ENCODE data around the gene F5. TPM values are rescaled to one million over a fixed set of nuclear protein-coding genes. Genes with fewer than 3 reads are reported as not detected.

F5 gene
- total RNA-seq, 2 experiments from 2014 or later = not detected

- ChIA-PET CTCF (ENCODE audit: unreplicated experiment) (no interaction called here), POLR2A (interaction anchor here (0.7 to 0.9 kb wide), 2 partner anchors 27 to 35 kb away, joined by 3 read pairs; no protein-coding TSS in a partner anchor)
- BruUV-seq (replicated peaks) = no TSS peak
- Histone ChIP-seq H3K4me2 (ENCODE audit: low read length) (no peak overlapping the region), H3K27ac (ENCODE audit: low read depth, low read length, poor library complexity, severe bottlenecking) (no peak overlapping the region), H3K9me3 (ENCODE audit: low read length) (no peaks in the 10 kb centered on the region), H2AFZ (ENCODE audit: low read length) (no peak overlapping the region), H3K9me2 (ENCODE audit: insufficient read depth, low read length) (no peaks in the 10 kb centered on the region), H3K36me3 (ENCODE audit: insufficient read depth, low read length) (no peaks in the 10 kb centered on the region), H3K79me2 (ENCODE audit: insufficient read depth, low read depth, low read length) (no peaks in the 10 kb centered on the region), H3K4me1 (ENCODE audit: insufficient read depth, low read length, poor library complexity, severe bottlenecking) (no peaks in the 10 kb centered on the region), H3K4me3 (ENCODE audit: low read depth, low read length, poor library complexity, severe bottlenecking) (no peak overlapping the region), H4K20me1 (ENCODE audit: insufficient read depth, low read length) (no peaks in the 10 kb centered on the region)
- no peak for DNase-seq (ENCODE audit: low spot score)
- intact Hi-C loops (cut with micrococcal nuclease; ENCODE audit: unreplicated experiment) = no loop called here
- TF ChIP-seq EZH2phosphoT487 (IDR thresholded peaks at IDR 0.05; ENCODE audit: borderline replicate concordance, low read depth, low read length) (no peak), CTCF (conservative IDR thresholded peaks at IDR 0.05; ENCODE audit: low read length) (no peak)
Measured at GRCh38 chr1:169565335-169566271, 20.7 kb downstream of the F5 start.

GRCh38 chr1:169563650-169564049 lies 22.6 kb downstream of the F5 start:
- POLR2A ChIA-PET = no interaction called here
- no peak for TF ChIP-seq CTCF (conservative IDR thresholded peaks at IDR 0.05; ENCODE audit: low read length)
- TF ChIP-seq EZH2phosphoT487 (IDR thresholded peaks at IDR 0.05; ENCODE audit: borderline replicate concordance, low read depth, low read length) = no peak
- Histone ChIP-seq H3K4me1 (ENCODE audit: insufficient read depth, low read length, poor library complexity, severe bottlenecking) (no peaks in the 10 kb centered on the region), H3K27ac (ENCODE audit: low read depth, low read length, poor library complexity, severe bottlenecking) (no peak overlapping the region), H3K9me2 (ENCODE audit: insufficient read depth, low read length) (no peaks in the 10 kb centered on the region), H3K9me3 (ENCODE audit: low read length) (no peaks in the 10 kb centered on the region), H3K79me2 (ENCODE audit: insufficient read depth, low read depth, low read length) (no peaks in the 10 kb centered on the region), H3K4me3 (ENCODE audit: low read depth, low read length, poor library complexity, severe bottlenecking) (no peak overlapping the region), H3K36me3 (ENCODE audit: insufficient read depth, low read length) (no peaks in the 10 kb centered on the region), H3K4me2 (ENCODE audit: low read length) (no peak overlapping the region), H2AFZ (ENCODE audit: low read length) (no peak overlapping the region), H4K20me1 (ENCODE audit: insufficient read depth, low read length) (no peaks in the 10 kb centered on the region)
- CTCF ChIA-PET (ENCODE audit: unreplicated experiment) = no interaction called here
- intact Hi-C loops (cut with micrococcal nuclease; ENCODE audit: unreplicated experiment) = no loop called here
- BruUV-seq (replicated peaks) = no TSS peak
- DNase-seq (ENCODE audit: low spot score) = no peak

- BruUV-seq (replicated peaks) = no TSS peak
- Histone ChIP-seq H3K4me1 (ENCODE audit: insufficient read depth, low read length, poor library complexity, severe bottlenecking) (no peaks in the 10 kb centered on the region), H3K9me3 (ENCODE audit: low read length) (no peaks in the 10 kb centered on the region), H3K27ac (ENCODE audit: low read depth, low read length, poor library complexity, severe bottlenecking) (no peak overlapping the region), H3K79me2 (ENCODE audit: insufficient read depth, low read depth, low read length) (no peaks in the 10 kb centered on the region), H3K4me3 (ENCODE audit: low read depth, low read length, poor library complexity, severe bottlenecking) (no peak overlapping the region), H3K36me3 (ENCODE audit: insufficient read depth, low read length) (no peaks in the 10 kb centered on the region), H4K20me1 (ENCODE audit: insufficient read depth, low read length) (no peaks in the 10 kb centered on the region), H3K4me2 (ENCODE audit: low read length) (no peak overlapping the region), H3K9me2 (ENCODE audit: insufficient read depth, low read length) (no peaks in the 10 kb centered on the region), H2AFZ (ENCODE audit: low read length) (no peak overlapping the region)
- POLR2A ChIA-PET = no interaction called here
- no peak for DNase-seq (ENCODE audit: low spot score)
- intact Hi-C loops (cut with micrococcal nuclease; ENCODE audit: unreplicated experiment) = no loop called here
- CTCF ChIA-PET (ENCODE audit: unreplicated experiment) = no interaction called here
- no peak for TF ChIP-seq CTCF (conservative IDR thresholded peaks at IDR 0.05; ENCODE audit: low read length)
- TF ChIP-seq EZH2phosphoT487 (IDR thresholded peaks at IDR 0.05; ENCODE audit: borderline replicate concordance, low read depth, low read length) = no peak
Measured at GRCh38 chr1:169563019-169563615, 23.2 kb downstream of the F5 start.

Measured in OCI-LY7 (cell line).